Measurements from ENCODE around the gene KYNU. TPM values are rescaled to one million over a fixed set of nuclear protein-coding genes. Genes with fewer than 3 reads are reported as not detected.

Gene KYNU
- total and polyA plus RNA-seq, 2 of the 13 experiments (the other 11 are each of a cell fraction or from before 2014, with no cell fraction given), result 21.9 to 68.6 TPM

DNA sequence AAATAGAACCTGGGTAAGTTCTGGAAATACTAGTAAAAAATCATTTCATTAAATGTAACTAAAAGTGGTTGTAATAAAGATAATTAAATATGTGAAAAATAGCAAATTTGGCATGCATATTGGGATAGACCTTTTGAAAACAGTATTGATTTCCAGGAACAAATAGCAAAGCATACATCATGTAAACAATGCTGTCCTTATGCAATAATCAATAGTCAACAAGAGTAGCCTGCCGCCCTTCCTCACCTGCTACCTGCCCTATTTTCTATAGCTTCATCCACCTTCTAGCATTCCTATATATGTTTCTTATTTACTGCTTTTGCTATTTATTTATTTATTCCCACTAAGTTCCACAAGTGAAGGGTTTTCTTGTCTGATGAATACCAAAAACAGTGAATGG lies 35.1 kb upstream of the KYNU start:
- TF ChIP-seq KAT2B (IDR thresholded peaks at IDR 0.05; ENCODE audit: borderline replicate concordance, low read depth, low read length) (peak; percentile 59; the same call in 1 of the 2 replicates), FOXP1 (IDR thresholded peaks at IDR 0.05) (no peak), FOXP1 (CRISPR knock-in tag; IDR thresholded peaks at IDR 0.05) (peak; percentile 64; the same call in 1 of the 2 replicates), GATAD2A (CRISPR knock-in tag; IDR thresholded peaks at IDR 0.05) (0 out of 2 replicates have a peak, but pooled peaks have one; percentile 15)
- TF ChIP-seq, protein P1, sequence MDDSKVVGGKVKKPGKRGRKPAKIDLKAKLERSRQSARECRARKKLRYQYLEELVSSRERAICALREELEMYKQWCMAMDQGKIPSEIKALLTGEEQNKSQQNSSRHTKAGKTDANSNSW (CRISPR knock-in tag; IDR thresholded peaks at IDR 0.05; ENCODE audit: borderline replicate concordance), result no peak
- CTCF ChIA-PET (ENCODE audit: low intra/inter-chr PET ratio, low total read pairs), result no interaction called here
- Histone ChIP-seq H3K27me3 (ENCODE audit: control insufficient read depth in 1 of 2, insufficient read depth in 2 of 2, low read length in 2 of 2) (no peaks in the 10 kb centered on the region), H3K9ac (ENCODE audit: insufficient read depth, low read depth, low read length) (no peak overlapping the region), H3K79me2 (ENCODE audit: insufficient read depth, low read length) (no peaks in the 10 kb centered on the region), H3K4me3 (replicated peaks in 1 of 3; ENCODE audit: insufficient read depth in 1 of 3, low read depth in 2 of 3, low read length in 3 of 3) (no peak overlapping the region), H3K36me3 (replicated peaks in 1 of 2; ENCODE audit: control insufficient read depth in 1 of 2, insufficient read depth in 2 of 2, low read length in 2 of 2) (no peaks in the 10 kb centered on the region), H3K9me3 (ENCODE audit: low read length) (no peaks in the 10 kb centered on the region), H3K4me1 (ENCODE audit: insufficient read depth, low read length) (peaks cover 10% of the 10 kb centered on the region; the same call in 1 of the 2 replicates), H3K4me2 (ENCODE audit: low read depth, low read length) (no peak overlapping the region), H3K27ac (ENCODE audit: extremely low read length, insufficient read depth, low read length) (no peak overlapping the region), H2AFZ (ENCODE audit: low read length) (no peak overlapping the region), H4K20me1 (ENCODE audit: insufficient read depth, low read length) (no peaks in the 10 kb centered on the region)
- no peak for FAIRE-seq
- POLR2A ChIA-PET, result no interaction called here
- no peak for ATAC-seq
- in situ Hi-C loops (cut with HindIII; ENCODE audit: extremely low pct_ligation_motif_present, low pct_unique_long_range_greater_than_20kb), result no loop called here
- 52% methylated on average over 1 of the region's 1 CpG for whole genome bisulfite sequencing (ENCODE audit: low lambda C conversion rate)
- intact Hi-C loops (cut with micrococcal nuclease; ENCODE audit: unreplicated experiment), result no loop called here
- DNase-seq (ENCODE audit: low spot score), result no peak
- no TSS peak for BruUV-seq (replicated peaks)

DNA sequence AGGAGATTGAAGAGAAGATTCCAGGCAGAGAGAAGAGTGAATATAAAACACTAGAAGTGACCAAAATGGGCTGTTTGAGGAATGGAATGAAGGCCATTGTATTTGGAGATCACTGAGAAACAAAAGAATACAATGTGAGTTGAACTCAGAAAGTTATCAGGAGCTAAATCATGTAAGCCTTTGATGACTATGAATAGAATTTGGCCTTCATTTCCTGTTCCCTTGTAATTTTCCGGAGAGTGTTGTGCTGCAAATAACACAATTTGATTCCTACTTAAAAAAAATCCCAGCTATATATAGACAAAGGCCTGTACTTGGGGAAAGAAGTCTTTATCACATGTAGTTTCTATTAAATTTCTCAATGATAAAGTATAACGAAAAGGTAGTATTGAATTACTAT lies 33.7 kb upstream of the KYNU start:
- intact Hi-C loops (cut with micrococcal nuclease; ENCODE audit: unreplicated experiment), result no loop called here
- FAIRE-seq, result no peak
- H3K9me3 ChIP-seq (ENCODE audit: low read length), result no peaks in the 10 kb centered on the region
- no peaks in the 10 kb centered on the region for H3K36me3 ChIP-seq (replicated peaks in 1 of 2; ENCODE audit: control insufficient read depth in 1 of 2, insufficient read depth in 2 of 2, low read length in 2 of 2)
- H3K79me2 ChIP-seq (ENCODE audit: insufficient read depth, low read length), result no peaks in the 10 kb centered on the region
- BruUV-seq (replicated peaks), result no TSS peak
- peaks cover 10% of the 10 kb centered on the region; the same call in 1 of the 2 replicates for H3K4me1 ChIP-seq (ENCODE audit: insufficient read depth, low read length)
- ChIA-PET CTCF (ENCODE audit: low intra/inter-chr PET ratio, low total read pairs) (no interaction called here), POLR2A (no interaction called here)
- no peak overlapping the region for H2AFZ ChIP-seq (ENCODE audit: low read length)
- no peak overlapping the region for H3K27ac ChIP-seq (ENCODE audit: extremely low read length, insufficient read depth, low read length)
- no peak overlapping the region for H3K4me3 ChIP-seq (replicated peaks in 1 of 3; ENCODE audit: insufficient read depth in 1 of 3, low read depth in 2 of 3, low read length in 3 of 3)
- no peak overlapping the region for H3K4me2 ChIP-seq (ENCODE audit: low read depth, low read length)
- DNase-seq (ENCODE audit: low spot score), result no peak
- in situ Hi-C loops (cut with HindIII; ENCODE audit: extremely low pct_ligation_motif_present, low pct_unique_long_range_greater_than_20kb), result no loop called here
- WGBS (ENCODE audit: low lambda C conversion rate), result 35% methylated on average over 2 of the region's 2 CpGs
- H3K27me3 ChIP-seq (ENCODE audit: control insufficient read depth in 1 of 2, insufficient read depth in 2 of 2, low read length in 2 of 2), result no peaks in the 10 kb centered on the region
- ATAC-seq, result no peak
- no peaks in the 10 kb centered on the region for H4K20me1 ChIP-seq (ENCODE audit: insufficient read depth, low read length)
- H3K9ac ChIP-seq (ENCODE audit: insufficient read depth, low read depth, low read length), result no peak overlapping the region
- TF ChIP-seq SOX13 (IDR thresholded peaks at IDR 0.05) (no peak), SOX13 (CRISPR knock-in tag; conservative IDR thresholded peaks at IDR 0.05 in 1 of 2, IDR thresholded peaks at IDR 0.05 in 1 of 2) (0 out of 4 replicates have a peak, but pooled peaks of 1 of the 2 experiments have one; percentile 15), ZNF773 (CRISPR knock-in tag; IDR thresholded peaks at IDR 0.05; ENCODE audit: borderline replicate concordance) (no peak), ZNF180 (CRISPR knock-in tag; IDR thresholded peaks at IDR 0.05; ENCODE audit: borderline replicate concordance, low read depth) (no peak)

Data from HepG2 (cell line).